Measurements from ENCODE around the gene CORO1C. TPM values are rescaled to one million over a fixed set of nuclear protein-coding genes. Genes with fewer than 3 reads are reported as not detected.
"Not testable (repeated sequence)": the region's sequence is repeated elsewhere in the genome, so short reads cannot be mapped to it uniquely, and the experiment has no call there.

The CORO1C gene
- total RNA-seq, 1 experiment from 2014 or later: 208 TPM

- H3K4me3 ChIP-seq (ENCODE audit: low read depth, low read length, poor library complexity, severe bottlenecking): no peak overlapping the region
- CTCF ChIA-PET: interaction anchor here (0.5 to 0.7 kb wide), 2 partner anchors 27 to 100 kb away, joined by 5 to 6 read pairs; no protein-coding TSS in a partner anchor
- POLR2A ChIA-PET (ENCODE audit: low non-redundant PET): no interaction called here
- no peaks in the 10 kb centered on the region for H3K36me3 ChIP-seq (ENCODE audit: insufficient read depth, low read length, poor library complexity, severe bottlenecking)
- no peak for DNase-seq (ENCODE audit: low spot score)
- peaks cover 8% of the 10 kb centered on the region for H3K4me1 ChIP-seq (ENCODE audit: insufficient read depth, low read length, poor library complexity, severe bottlenecking)
- no TSS peak for BruUV-seq (replicated peaks)
- TF ChIP-seq, protein P1, sequence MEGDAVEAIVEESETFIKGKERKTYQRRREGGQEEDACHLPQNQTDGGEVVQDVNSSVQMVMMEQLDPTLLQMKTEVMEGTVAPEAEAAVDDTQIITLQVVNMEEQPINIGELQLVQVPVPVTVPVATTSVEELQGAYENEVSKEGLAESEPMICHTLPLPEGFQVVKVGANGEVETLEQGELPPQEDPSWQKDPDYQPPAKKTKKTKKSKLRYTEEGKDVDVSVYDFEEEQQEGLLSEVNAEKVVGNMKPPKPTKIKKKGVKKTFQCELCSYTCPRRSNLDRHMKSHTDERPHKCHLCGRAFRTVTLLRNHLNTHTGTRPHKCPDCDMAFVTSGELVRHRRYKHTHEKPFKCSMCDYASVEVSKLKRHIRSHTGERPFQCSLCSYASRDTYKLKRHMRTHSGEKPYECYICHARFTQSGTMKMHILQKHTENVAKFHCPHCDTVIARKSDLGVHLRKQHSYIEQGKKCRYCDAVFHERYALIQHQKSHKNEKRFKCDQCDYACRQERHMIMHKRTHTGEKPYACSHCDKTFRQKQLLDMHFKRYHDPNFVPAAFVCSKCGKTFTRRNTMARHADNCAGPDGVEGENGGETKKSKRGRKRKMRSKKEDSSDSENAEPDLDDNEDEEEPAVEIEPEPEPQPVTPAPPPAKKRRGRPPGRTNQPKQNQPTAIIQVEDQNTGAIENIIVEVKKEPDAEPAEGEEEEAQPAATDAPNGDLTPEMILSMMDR (conservative IDR thresholded peaks at IDR 0.05; ENCODE audit: low read depth, low read length): no peak
- TF ChIP-seq EZH2 (IDR thresholded peaks at IDR 0.05; ENCODE audit: borderline replicate concordance, low read depth, low read length, poor library complexity, severe bottlenecking): no peak
- intact Hi-C loops (cut with micrococcal nuclease; ENCODE audit: unreplicated experiment): loop anchor here (2.0 to 5.0 kb wide), 2 partner anchors 49 to 102 kb away; partner anchors contain the start of gene FICD
- no peaks in the 10 kb centered on the region for H3K27me3 ChIP-seq (replicated peaks; ENCODE audit: insufficient read depth, low read depth, low read length, poor library complexity)
- no peak overlapping the region for H3K27ac ChIP-seq (ENCODE audit: low read depth, low read length, poor library complexity, severe bottlenecking)
- no peaks in the 10 kb centered on the region for H3K9me3 ChIP-seq (ENCODE audit: low read depth, low read length, poor library complexity, severe bottlenecking)
These were observed 111.8 kb downstream of the CORO1C start for GRCh38 chr12:108619369-108620160.

- BruUV-seq (replicated peaks); POLR2A ChIA-PET (ENCODE audit: low non-redundant PET): not testable (repeated sequence)
- intact Hi-C loops (cut with micrococcal nuclease; ENCODE audit: unreplicated experiment): loop anchor here (1.0 to 5.0 kb wide), 3 partner anchors 48 to 102 kb away; partner anchors contain the start of gene FICD
These were observed 112.4 kb downstream of the CORO1C start for GRCh38 chr12:108618953-108619274.

DNA sequence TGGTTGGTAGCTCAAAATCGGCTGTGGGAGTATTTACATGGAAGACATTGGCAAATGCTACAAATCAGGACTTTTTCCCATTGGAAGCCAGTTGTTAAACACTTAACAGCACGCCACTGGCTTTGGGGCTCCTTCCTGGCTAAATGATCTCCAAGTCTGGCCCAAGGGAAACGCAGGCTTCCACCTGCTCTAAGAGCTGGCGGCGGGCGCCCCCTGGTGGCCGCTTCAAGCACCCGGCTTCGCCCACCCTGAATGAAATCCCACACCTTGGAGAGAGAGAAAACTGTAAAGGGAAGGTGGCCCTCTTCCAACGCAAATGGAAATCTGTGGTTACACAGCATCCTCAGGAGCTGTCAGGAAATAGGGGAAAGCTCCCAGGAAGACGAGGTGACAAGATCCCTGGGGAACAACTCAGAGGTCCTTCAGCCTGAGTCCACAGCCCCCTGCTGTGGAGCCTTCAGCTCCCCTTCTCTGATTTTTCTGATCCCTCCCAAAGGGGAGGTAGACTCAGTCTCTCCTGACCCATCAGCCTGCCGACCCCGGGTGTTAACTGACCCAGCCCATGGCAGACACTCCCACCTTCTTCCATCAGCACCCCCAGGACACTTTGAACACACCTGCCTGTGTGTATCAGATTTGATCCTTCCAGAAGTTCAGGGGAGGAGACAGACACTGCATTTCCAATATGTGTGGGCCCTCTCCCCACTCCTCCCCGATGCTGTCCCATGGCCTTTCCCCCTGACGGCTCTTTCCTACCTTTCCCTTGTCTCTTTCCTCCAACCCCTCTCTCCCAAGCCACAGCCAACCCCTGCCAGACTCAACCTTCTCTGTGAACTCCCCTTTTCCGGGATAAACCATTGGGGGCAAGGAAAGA is 113.0 kb downstream of the CORO1C start:
- no TSS peak for BruUV-seq (replicated peaks)
- intact Hi-C loops (cut with micrococcal nuclease; ENCODE audit: unreplicated experiment): loop anchor here (1.0 to 5.0 kb wide), 3 partner anchors 48 to 101 kb away; partner anchors contain the start of gene FICD
- peak; percentile 87 for DNase-seq (ENCODE audit: low spot score)
- Histone ChIP-seq H3K4me3 (ENCODE audit: low read depth, low read length, poor library complexity, severe bottlenecking) (no peak overlapping the region), H3K4me1 (ENCODE audit: insufficient read depth, low read length, poor library complexity, severe bottlenecking) (peaks cover 8% of the 10 kb centered on the region), H3K36me3 (ENCODE audit: insufficient read depth, low read length, poor library complexity, severe bottlenecking) (no peaks in the 10 kb centered on the region), H3K27ac (ENCODE audit: low read depth, low read length, poor library complexity, severe bottlenecking) (no peak overlapping the region), H3K9me3 (ENCODE audit: low read depth, low read length, poor library complexity, severe bottlenecking) (no peaks in the 10 kb centered on the region), H3K27me3 (replicated peaks; ENCODE audit: insufficient read depth, low read depth, low read length, poor library complexity) (no peaks in the 10 kb centered on the region)
- TF ChIP-seq EZH2 (IDR thresholded peaks at IDR 0.05; ENCODE audit: borderline replicate concordance, low read depth, low read length, poor library complexity, severe bottlenecking): no peak
- TF ChIP-seq, protein P1 (conservative IDR thresholded peaks at IDR 0.05; ENCODE audit: low read depth, low read length): peak; percentile 97
- CTCF ChIA-PET: interaction anchor here (0.5 to 1.3 kb wide), 3 partner anchors 20 to 51 kb away, joined by 3 to 5 read pairs (median 3); no protein-coding TSS in a partner anchor
- POLR2A ChIA-PET (ENCODE audit: low non-redundant PET): no interaction called here

More at GRCh38 chr12:108618953-108619274, 112.4 kb downstream of the CORO1C start:
- not testable (repeated sequence) for H3K36me3 ChIP-seq (ENCODE audit: insufficient read depth, low read length, poor library complexity, severe bottlenecking); H3K27me3 ChIP-seq (replicated peaks; ENCODE audit: insufficient read depth, low read depth, low read length, poor library complexity); DNase-seq (ENCODE audit: low spot score); H3K4me1 ChIP-seq (ENCODE audit: insufficient read depth, low read length, poor library complexity, severe bottlenecking); H3K4me3 ChIP-seq (ENCODE audit: low read depth, low read length, poor library complexity, severe bottlenecking); H3K27ac ChIP-seq (ENCODE audit: low read depth, low read length, poor library complexity, severe bottlenecking); H3K9me3 ChIP-seq (ENCODE audit: low read depth, low read length, poor library complexity, severe bottlenecking)
- CTCF ChIA-PET: interaction anchor here (0.5 to 1.3 kb wide), 2 partner anchors 20 to 51 kb away, joined by 3 to 5 read pairs; no protein-coding TSS in a partner anchor
